GM23338 (cell line): ENCODE measurements around the gene SLC35F6. TPM values are rescaled to one million over a fixed set of nuclear protein-coding genes. Genes with fewer than 3 reads are reported as not detected.

Experiments
- ATAC-seq: fragments of 200-7000 bp; cut with Tn5 transposase; 3 replicates; pipeline ENCODE4 v1.9.1; 2020
- DNase-seq: peaks from one replicate; pipeline ENCODE4 v3.0.0-alpha.2; 2015; ENCODE audit warnings: low spot score
- H2AFZ ChIP-seq: fragments of 200-600 bp; sonication (generic); 2 replicates; pipeline ENCODE4 v1.8.0; 2016; ENCODE audit warnings: antibody characterized with exemption, mild to moderate bottlenecking, moderate library complexity
- H3F3A ChIP-seq: fragments of 200-600 bp; sonication (generic); replicated peaks from 2 replicates; pipeline ENCODE4 v1.8.0; 2017; ENCODE audit warnings: antibody characterized with exemption, mixed run types, low read depth
- H3K27ac ChIP-seq: fragments of 200-600 bp; sonication (generic); 2 replicates; pipeline ENCODE4 v1.6.1; 2016; ENCODE audit warnings: low read depth
- H3K27me3 ChIP-seq: fragments of 200-600 bp; sonication (generic); 2 replicates; pipeline ENCODE4 v1.8.0; 2016; ENCODE audit warnings: mild to moderate bottlenecking, mixed run types, moderate library complexity; ENCODE audit not compliant: insufficient read depth
- H3K36me3 ChIP-seq: fragments of 200-600 bp; sonication (generic); 2 replicates; pipeline ENCODE4 v1.8.0; 2016; ENCODE audit warnings: mild to moderate bottlenecking; ENCODE audit not compliant: insufficient read depth
- H3K4me1 ChIP-seq: fragments of 200-600 bp; sonication (generic); 2 replicates; pipeline ENCODE4 v1.8.0; 2016; ENCODE audit warnings: mild to moderate bottlenecking, moderate library complexity; ENCODE audit not compliant: insufficient read depth
- H3K4me2 ChIP-seq: fragments of 200-600 bp; sonication (generic); 2 replicates; pipeline ENCODE4 v1.7.1; 2017; ENCODE audit warnings: mixed run types
- H3K4me3 ChIP-seq: fragments of 200-600 bp; sonication (generic); 2 replicates; pipeline ENCODE4 v1.6.1; 2016; ENCODE audit warnings: mixed run types
- H3K79me2 ChIP-seq: fragments of 200-600 bp; sonication (generic); replicated peaks from 2 replicates; pipeline ENCODE4 v1.8.0; 2017; ENCODE audit warnings: mild to moderate bottlenecking; ENCODE audit not compliant: insufficient read depth
- H3K9me2 ChIP-seq: fragments of 200-600 bp; sonication (generic); 2 replicates; pipeline ENCODE4 v1.8.0; 2017; ENCODE audit not compliant: insufficient read depth
- H4K20me1 ChIP-seq: fragments of 200-600 bp; sonication (generic); replicated peaks from 2 replicates; pipeline ENCODE4 v1.8.0; 2017; ENCODE audit warnings: mild to moderate bottlenecking; ENCODE audit not compliant: insufficient read depth
- H3K27ac Mint-ChIP-seq: 2 replicates; pipeline ENCODE4 v1.8.0; 2020; ENCODE audit warnings: inconsistent platforms, mild to moderate bottlenecking, moderate library complexity, mixed read lengths
- H3K27me3 Mint-ChIP-seq: 3 replicates; pipeline ENCODE4 v1.8.0; 2022; ENCODE audit warnings: low read depth, mild to moderate bottlenecking, moderate library complexity, mixed read lengths, inconsistent platforms; ENCODE audit not compliant: insufficient read depth, poor library complexity
- H3K36me3 Mint-ChIP-seq: 3 replicates; pipeline ENCODE4 v1.8.0; 2021; ENCODE audit warnings: low read depth, mild to moderate bottlenecking, inconsistent platforms, moderate library complexity, mixed read lengths
- H3K4me1 Mint-ChIP-seq: 3 replicates; pipeline ENCODE4 v1.8.0; 2020; ENCODE audit warnings: mild to moderate bottlenecking, inconsistent platforms, mixed read lengths
- H3K4me3 Mint-ChIP-seq: 3 replicates; pipeline ENCODE4 v1.8.0; 2021; ENCODE audit warnings: moderate library complexity, mild to moderate bottlenecking, inconsistent platforms, mixed read lengths
- H3K9me3 Mint-ChIP-seq: 3 replicates; pipeline ENCODE4 v1.8.0; 2020; ENCODE audit warnings: moderate library complexity, mild to moderate bottlenecking, inconsistent platforms, mixed read lengths
- CREB1 ChIP-seq: fragments of 250-450 bp; sonication (Bioruptor Pico); IDR thresholded peaks from 2 replicates; pipeline ENCODE4 v1.5.0; 2020; ENCODE audit warnings: low read depth, mild to moderate bottlenecking, moderate library complexity
- CTCF ChIP-seq, 2 experiments: fragments of 200-600 bp in 1 of 2; sonication (generic) in 1 of 2; conservative IDR thresholded peaks; 2 replicates each; pipeline versions ENCODE4 v1.5.1 to v1.6.1; 2016 to 2017; ENCODE audit warnings: antibody characterized with exemption in 2 of 2, low read depth in 2 of 2, mild to moderate bottlenecking in 2 of 2, moderate library complexity in 1 of 2
- ETS1 ChIP-seq: IDR thresholded peaks from 2 replicates; pipeline ENCODE4 v1.6.1; 2016; ENCODE audit warnings: antibody characterized with exemption
- EZH2 ChIP-seq: fragments of 200-600 bp; sonication (generic); IDR thresholded peaks from one replicate; pipeline ENCODE4 v1.8.0; 2017; ENCODE audit warnings: antibody characterized with exemption, mild to moderate bottlenecking, low read depth; ENCODE audit not compliant: unreplicated experiment
- EZH2phosphoT487 ChIP-seq: fragments of 200-600 bp; sonication (generic); IDR thresholded peaks from one replicate; pipeline ENCODE4 v1.8.1; 2018; ENCODE audit warnings: antibody characterized with exemption; ENCODE audit not compliant: unreplicated experiment
- JUNB ChIP-seq: IDR thresholded peaks from one replicate; pipeline ENCODE4 v1.6.1; 2016; ENCODE audit warnings: antibody characterized with exemption; ENCODE audit not compliant: unreplicated experiment
- NANOG ChIP-seq: IDR thresholded peaks from 2 replicates; pipeline ENCODE4 v1.6.1; 2016; ENCODE audit warnings: antibody characterized with exemption, borderline replicate concordance
- POLR2AphosphoS5 ChIP-seq: IDR thresholded peaks from 2 replicates; pipeline ENCODE4 v1.6.1; 2016; ENCODE audit warnings: antibody characterized with exemption, low read depth
- REST ChIP-seq: IDR thresholded peaks from one replicate; pipeline ENCODE4 v1.6.1; 2018; ENCODE audit warnings: antibody characterized with exemption; ENCODE audit not compliant: unreplicated experiment
- STAT1 ChIP-seq: IDR thresholded peaks from one replicate; pipeline ENCODE4 v1.6.1; 2016; ENCODE audit warnings: antibody characterized with exemption; ENCODE audit not compliant: unreplicated experiment
- ZNF114 ChIP-seq: fragments of 250-450 bp; sonication (Bioruptor Pico); IDR thresholded peaks from 2 replicates; pipeline ENCODE4 v1.5.0; 2020; ENCODE audit warnings: mild to moderate bottlenecking, moderate library complexity
- ZNF331 ChIP-seq: fragments of 250-450 bp; sonication (Bioruptor Pico); IDR thresholded peaks from 2 replicates; pipeline ENCODE4 v1.5.0; 2020; ENCODE audit warnings: low read depth, mild to moderate bottlenecking, moderate library complexity
- ZNF462 ChIP-seq: fragments of 250-450 bp; sonication (Bioruptor Pico); IDR thresholded peaks from 2 replicates; pipeline ENCODE4 v1.5.0; 2020; ENCODE audit warnings: mild to moderate bottlenecking, moderate library complexity
- polyA plus RNA-seq: library from polyadenylated mRNA; unstranded; fragments of >200 nt; fragmentation: Nextera tagmentation; extraction: Ambion mirVana; gene quantifications from 2 replicates; pipeline ENCODE4 v1.2.1, GENCODE V29; 2016
- total RNA-seq: library from RNA; depleted of rRNA; stranded (reverse); fragments of >200 nt; shearing (Covaris generic); gene quantifications from 2 replicates; pipeline ENCODE4 v1.2.3, GENCODE V29; 2014

SLC35F6 gene
- total and polyA plus RNA-seq, 2 experiments from 2014 or later: 6.0 to 15.0 TPM

- H3F3A ChIP-seq: peaks cover 8% of the 10 kb centered on the region
- peaks cover 20% of the 10 kb centered on the region for H3K4me1 ChIP-seq
- no peaks in the 10 kb centered on the region for H4K20me1 ChIP-seq
- ATAC-seq (no peak), DNase-seq (no peak)
- H2AFZ ChIP-seq: no peak overlapping the region
- peaks cover 19% of the 10 kb centered on the region for H3K27me3 Mint-ChIP-seq
- H3K9me2 ChIP-seq: 0 out of 2 replicates have a peak, but pooled peaks cover 4% of the 10 kb centered on the region
- H3K9me3 Mint-ChIP-seq: peaks cover 8% of the 10 kb centered on the region
- no peak overlapping the region for H3K27ac Mint-ChIP-seq
- no peak overlapping the region for H3K27ac ChIP-seq
- no peaks in the 10 kb centered on the region for H3K79me2 ChIP-seq
- H3K4me3 Mint-ChIP-seq: no peak overlapping the region
- peaks cover 30% of the 10 kb centered on the region for H3K27me3 ChIP-seq
- no peak overlapping the region for H3K4me3 ChIP-seq
- no peak for TF ChIP-seq ETS1
- no peak for TF ChIP-seq NANOG
- TF ChIP-seq ZNF462 (CRISPR knock-in tag): no peak
- TF ChIP-seq ZNF331 (CRISPR knock-in tag): no peak
- no peak for TF ChIP-seq ZNF114 (CRISPR knock-in tag)
- no peak for TF ChIP-seq STAT1
- TF ChIP-seq EZH2phosphoT487: no peak
- no peak for TF ChIP-seq JUNB
- no peak for TF ChIP-seq CTCF (conservative IDR thresholded peaks at IDR 0.05; ENCODE audit: low read depth in 2 of 2)
- no peak for TF ChIP-seq REST
- no peak for TF ChIP-seq POLR2AphosphoS5
- no peak for TF ChIP-seq CREB1 (CRISPR knock-in tag)
- no peak for TF ChIP-seq EZH2
- peaks cover 20% of the 10 kb centered on the region for H3K4me1 Mint-ChIP-seq
- peaks cover 6% of the 10 kb centered on the region for H3K36me3 Mint-ChIP-seq
- H3K4me2 ChIP-seq: no peak overlapping the region
- H3K36me3 ChIP-seq: no peaks in the 10 kb centered on the region
These were observed 17.1 kb upstream of the SLC35F6 start for GRCh38 chr2:26746934-26747333.
